Measurements from ENCODE around the gene PRR11. TPM values are rescaled to one million over a fixed set of nuclear protein-coding genes. Genes with fewer than 3 reads are reported as not detected.

The PRR11 gene
- total RNA-seq (1 to 10 TPM in 6 of 7 donors, under 1 TPM in 1; 0.96 to 2.5 (median 1.4) TPM), polyA plus RNA-seq (1 to 10 TPM; 1.3 to 5.1 TPM)
- long read RNA-seq, donor 1, partial matches to known transcripts = 0 of 1 reads
- long read RNA-seq, donor 1, other reads (novel, unspliced or antisense) = 0 of 1 reads
- long read RNA-seq, donor 2 = 0 reads
- long read RNA-seq, donor 3 = 0 reads

- intact Hi-C loops (cut with DNase I) = no loop called here
- WGBS, 3 donors = 0 to 1% (median 1%) methylated on average over 25 of the region's 25 CpGs
- TF ChIP-seq CTCF (IDR thresholded peaks at IDR 0.05) (no peak), EP300 (IDR thresholded peaks at IDR 0.05) (no peak), POLR2A (IDR thresholded peaks at IDR 0.05) (no peak)
Observed at GRCh38 chr17:59155439-59156177, at the start of gene PRR11. Gene PRR11, plus strand, starts transcription at chr17:59155746. Its CDS starts 14,007 bp downstream, at chr17:59169753.

GRCh38 chr17:59105852-59106462, 49.6 kb upstream of the PRR11 start:
- Histone ChIP-seq H3K4me1 (ENCODE audit: insufficient read depth) (peaks cover 1% of the 10 kb centered on the region), H3K27ac (peak overlapping the region; percentile 63 to 77), H3K9me3 (no peaks in the 10 kb centered on the region), H3K27me3 (no peaks in the 10 kb centered on the region), H3K36me3 (no peaks in the 10 kb centered on the region), H3K4me3 (peak overlapping the region; percentile 67)
- intact Hi-C loops (cut with DNase I) = loop anchor here in 1 of 4 donors (5.0 kb wide), 1 partner anchor 46 kb away; no protein-coding TSS in a partner anchor
- DNase-seq = peak; percentile 54 to 75 (median 73)
- 0 to 1% (median 1%) methylated on average over 16 to 18 of the region's 18 CpGs for WGBS, 3 donors
- no peak for TF ChIP-seq POLR2A (IDR thresholded peaks at IDR 0.05)

More at GRCh38 chr17:59155439-59156177, at the start of gene PRR11:
- Histone ChIP-seq H3K27ac (peak within 1 kb of the TSS; percentile 26 to 77), H3K27me3 (no peaks in the 10 kb centered on the region), H3K4me3 (peak within 1 kb of the TSS; percentile 53), H3K36me3 (no peaks in the 10 kb centered on the region), H3K4me1 (ENCODE audit: insufficient read depth) (no peaks in the 10 kb centered on the region), H3K9me3 (no peaks in the 10 kb centered on the region)
- peak; percentile 89 to 94 (median 91) for DNase-seq

- TF ChIP-seq EP300 (IDR thresholded peaks at IDR 0.05) (no peak), POLR2A (IDR thresholded peaks at IDR 0.05) (peak; percentile 21)
- DNase-seq = peak; percentile 97 to 99 (median 98)
- Histone ChIP-seq H3K4me3 (peak within 1 kb of the TSS; percentile 67), H3K27me3 (no peaks in the 10 kb centered on the region), H3K4me1 (ENCODE audit: insufficient read depth) (peaks cover 1% of the 10 kb centered on the region), H3K9me3 (no peaks in the 10 kb centered on the region), H3K27ac (peak within 1 kb of the TSS; percentile 63 to 77), H3K36me3 (no peaks in the 10 kb centered on the region)
- 0 to 1% (median 1%) methylated on average over 69 to 89 of the region's 89 CpGs for WGBS, 3 donors
- intact Hi-C loops (cut with DNase I) = loop anchor here in 1 of 4 donors (5.0 kb wide), 1 partner anchor 46 kb away; no protein-coding TSS in a partner anchor
Observed at GRCh38 chr17:59106463-59107305, 48.9 kb upstream of the PRR11 start, which contains the start of gene TRIM37. Gene TRIM37, minus strand, starts transcription at chr17:59106880. Its CDS starts 419 bp downstream, at chr17:59106461.

- peak overlapping the region; percentile 67 for H3K4me3 ChIP-seq
- no peaks in the 10 kb centered on the region for H3K36me3 ChIP-seq
- intact Hi-C loops (cut with DNase I) = loop anchor here in 1 of 4 donors (5.0 kb wide), 1 partner anchor 45 kb away; no protein-coding TSS in a partner anchor
- no peak for DNase-seq
- peak overlapping the region; percentile 6 to 37 for H3K27ac ChIP-seq
- no peak for TF ChIP-seq CTCF (IDR thresholded peaks at IDR 0.05)
- TF ChIP-seq EP300 (IDR thresholded peaks at IDR 0.05) = no peak
- TF ChIP-seq POLR2A (IDR thresholded peaks at IDR 0.05) = no peak
- H3K4me1 ChIP-seq (ENCODE audit: insufficient read depth) = peaks cover 1% of the 10 kb centered on the region
- H3K9me3 ChIP-seq = no peaks in the 10 kb centered on the region
- H3K27me3 ChIP-seq = no peaks in the 10 kb centered on the region
- 2 to 4% (median 2%) methylated on average over 10 of the region's 10 CpGs for WGBS, 3 donors
Observed at GRCh38 chr17:59107306-59107670, 48.3 kb upstream of the PRR11 start.

All from ovary (tissue), 10 donors.